Measurements from ENCODE around the gene DCAF10.

DNA sequence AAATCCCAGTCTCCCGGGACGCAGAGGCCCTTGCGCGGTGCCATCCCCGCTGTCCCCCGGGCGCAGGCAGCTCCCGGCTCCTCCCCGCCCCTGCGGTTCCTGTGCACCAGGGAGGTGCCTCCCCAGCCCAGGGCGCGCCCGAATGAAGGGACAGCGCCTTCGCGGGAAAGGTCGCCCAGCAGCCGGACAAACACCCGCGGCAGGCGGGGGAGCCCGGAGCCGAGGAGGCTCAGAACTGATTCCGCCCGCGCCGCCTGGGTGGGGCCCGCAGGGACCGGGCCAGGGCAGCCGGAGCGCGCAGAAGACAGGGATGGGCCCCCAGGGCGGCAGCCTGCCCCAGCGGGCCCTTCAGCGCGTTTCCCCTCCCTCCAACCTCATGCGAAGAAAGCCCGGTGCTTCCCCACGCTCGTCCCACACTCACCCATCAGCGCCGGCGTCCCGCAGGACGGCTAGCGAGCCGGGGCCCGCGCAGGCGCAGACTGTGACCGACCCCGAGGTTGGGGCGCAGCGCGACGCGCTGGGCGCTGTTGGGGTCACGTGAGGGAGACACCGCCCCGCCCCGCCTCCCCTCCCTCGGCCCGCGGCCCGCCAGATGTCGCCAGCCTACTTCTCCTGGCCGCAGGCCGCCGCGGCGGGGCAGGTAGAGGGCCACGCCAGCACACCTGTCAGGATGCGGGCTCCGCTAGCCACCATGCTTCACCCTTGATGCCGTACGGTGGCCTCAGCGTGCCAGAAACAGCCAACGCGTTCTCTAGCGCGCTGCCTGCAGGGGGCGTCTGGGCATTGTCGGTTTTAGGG lies 103.2 kb downstream of the DCAF10 start, which contains the start of gene SLC25A51:
- TF ChIP-seq SP1 (IDR thresholded peaks at IDR 0.05) (no peak), TARDBP (IDR thresholded peaks at IDR 0.05) (no peak), FOXM1 (IDR thresholded peaks at IDR 0.05; ENCODE audit: borderline replicate concordance) (no peak), FOXA1 (IDR thresholded peaks at IDR 0.05) (no peak), BHLHE40 (IDR thresholded peaks at IDR 0.05; ENCODE audit: borderline replicate concordance) (no peak), ZNF384 (IDR thresholded peaks at IDR 0.05) (no peak), ARNT (IDR thresholded peaks at IDR 0.05) (no peak), SUZ12 (IDR thresholded peaks at IDR 0.05) (no peak)

Measured in HEK293T (cell line).